Activated T-cell treated with anti-CD3 and anti-CD28 coated beads, Interleukin-2, amount 50 U/mL, for 72 hours (primary cell): Measurements from ENCODE around the gene RGS8. TPM values are rescaled to one million over a fixed set of nuclear protein-coding genes. Genes with fewer than 3 reads are reported as not detected.

Source experiments
- ATAC-seq, 2 donors: fragments of 150-1000 bp; cut with Tn5 transposase; replicated peaks in 1 of 2; 2 replicates each; pipeline ENCODE4 v1.10.0; 2021; ENCODE audit warnings: moderate library complexity in 2 of 2, mild to moderate bottlenecking in 1 of 2
- DNase-seq, 2 donors: peaks; one replicate each; pipeline ENCODE4 v3.0.0; 2021 to 2022; ENCODE audit warnings: mixed read lengths in 1 of 2
- H3K27ac Mint-ChIP-seq: one replicate; pipeline ENCODE4 v1.8.0; 2022; ENCODE audit warnings: mild to moderate bottlenecking, moderate library complexity, mixed read lengths
- H3K27me3 Mint-ChIP-seq: one replicate; pipeline ENCODE4 v1.8.0; 2022; ENCODE audit warnings: low read depth, mixed read lengths
- H3K36me3 Mint-ChIP-seq, 2 donors: one replicate each; pipeline ENCODE4 v1.8.0; 2022; ENCODE audit warnings: mixed read lengths in 2 of 2, mild to moderate bottlenecking in 1 of 2; ENCODE audit not compliant: insufficient read depth in 2 of 2
- H3K4me1 Mint-ChIP-seq: one replicate; pipeline ENCODE4 v1.8.0; 2022; ENCODE audit warnings: low read depth, mixed read lengths
- H3K4me3 Mint-ChIP-seq, 2 donors: one replicate each; pipeline ENCODE4 v1.8.0; 2022; ENCODE audit warnings: mild to moderate bottlenecking in 2 of 2, mixed read lengths in 2 of 2, moderate library complexity in 2 of 2
- H3K9me3 Mint-ChIP-seq, 2 donors: one replicate each; pipeline ENCODE4 v1.8.0; 2022; ENCODE audit warnings: mixed read lengths in 2 of 2
- total RNA-seq, 2 donors: library from RNA; stranded (reverse); gene quantifications; one replicate each; pipeline ENCODE4 v1.2.3, GENCODE V29; 2022

Gene RGS8
- total RNA-seq, 2 donors from 2014 or later: 0.05 TPM; not detected in 1

- H3K27me3 Mint-ChIP-seq: peaks cover 45% of the 10 kb centered on the region
- H3K9me3 Mint-ChIP-seq: no peaks in the 10 kb centered on the region
- ATAC-seq (no peak), DNase-seq (no peak)
- peaks cover 18% of the 10 kb centered on the region for H3K4me1 Mint-ChIP-seq
- no peak overlapping the region for H3K27ac Mint-ChIP-seq
- H3K4me3 Mint-ChIP-seq: no peak overlapping the region
- H3K36me3 Mint-ChIP-seq: no peaks in the 10 kb centered on the region
These were observed 48.5 kb downstream of the RGS8 start for GRCh38 chr1:182635871-182636270.

Other genes starting within 250 kb of the RGS8 start
- gene RGSL1, start 234.4 kb downstream of the RGS8 start, total RNA-seq: not detected
- gene RNASEL, start 95.3 kb downstream of the RGS8 start, total RNA-seq: 1 to 10 TPM; 3.6 to 3.9 TPM
- 10 to 100 TPM; 73.3 to 79.4 TPM for gene RGS16, start 80.2 kb downstream of the RGS8 start, total RNA-seq
- gene NPL, start 105.2 kb upstream of the RGS8 start, total RNA-seq: 1 to 10 TPM; 4.4 to 7.5 TPM
- gene DHX9, start 154.8 kb upstream of the RGS8 start, total RNA-seq: 10 to 100 TPM; 94.6 to 98.4 TPM